Stimulated activated CD8-positive, alpha-beta memory T cell treated with anti-CD3 and anti-CD28 coated beads, Interleukin-2, amount 100 ng/mL, for 1 hour (primary cell): ENCODE results near the gene MT1F.
"Not testable (repeated sequence)": the region's sequence is repeated elsewhere in the genome, so short reads cannot be mapped to it uniquely, and the experiment has no call there.

ENCODE experiments used
- DNase-seq, 2 donors: peaks; one replicate each; pipeline ENCODE4 v3.0.0-alpha.2; 2020; ENCODE audit warnings: low read depth in 2 of 2

MT1F gene

DNA sequence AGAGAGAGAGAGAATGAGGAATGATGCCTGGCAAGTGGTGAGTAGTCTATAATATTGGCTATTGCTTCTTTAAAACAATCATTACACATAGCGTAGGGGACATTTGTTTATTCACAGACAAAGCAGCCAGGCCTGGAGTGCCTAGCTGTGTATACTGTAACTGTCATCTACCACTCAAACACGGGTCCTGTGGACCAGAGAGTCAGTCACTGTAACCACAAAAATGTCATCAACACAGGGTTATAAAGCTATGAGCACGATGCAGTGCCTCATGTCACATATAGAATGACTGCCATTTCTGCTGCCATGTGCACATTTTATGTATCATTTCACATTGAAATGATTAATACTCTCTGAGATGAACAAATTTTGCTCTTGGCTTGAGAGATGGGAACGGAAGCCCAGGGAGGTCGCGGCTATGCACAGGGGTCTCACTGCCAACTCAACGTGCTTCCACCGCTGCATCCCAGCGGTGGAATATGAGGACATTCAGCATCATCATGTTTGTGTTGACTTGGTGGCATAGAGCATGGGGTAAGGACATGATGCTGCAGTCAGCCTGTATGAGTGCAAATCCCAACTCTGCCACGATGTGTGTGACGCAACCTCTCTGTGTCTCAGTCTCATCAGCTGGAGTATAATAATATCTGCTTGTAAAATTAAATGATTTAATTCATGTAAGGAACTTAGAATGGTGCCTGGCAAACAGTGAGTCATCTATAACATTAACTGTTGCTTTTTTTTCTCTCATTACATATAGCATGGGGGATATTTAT is 15.2 kb downstream of the MT1F start:
- DNase-seq = no peak

DNA sequence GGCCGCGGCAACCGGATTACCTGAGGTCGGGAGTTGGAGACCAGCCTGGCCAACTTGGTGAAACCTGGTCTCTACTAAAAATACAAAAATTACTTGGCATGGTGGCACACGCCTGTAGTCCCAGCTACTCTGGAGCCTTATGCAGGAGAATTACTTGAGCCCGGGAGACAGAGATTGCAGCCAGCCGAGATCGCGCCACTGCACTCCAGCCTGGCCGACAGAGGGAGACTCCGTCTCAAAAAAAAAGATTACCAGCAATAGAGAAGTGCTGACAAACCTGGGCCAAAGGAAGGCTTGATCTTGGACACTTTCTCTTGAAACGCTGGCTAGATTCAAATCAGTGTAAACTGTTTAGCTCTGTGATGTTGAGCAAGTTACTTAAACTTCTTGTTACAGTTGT is 16.2 kb downstream of the MT1F start:
- DNase-seq = no peak

DNA sequence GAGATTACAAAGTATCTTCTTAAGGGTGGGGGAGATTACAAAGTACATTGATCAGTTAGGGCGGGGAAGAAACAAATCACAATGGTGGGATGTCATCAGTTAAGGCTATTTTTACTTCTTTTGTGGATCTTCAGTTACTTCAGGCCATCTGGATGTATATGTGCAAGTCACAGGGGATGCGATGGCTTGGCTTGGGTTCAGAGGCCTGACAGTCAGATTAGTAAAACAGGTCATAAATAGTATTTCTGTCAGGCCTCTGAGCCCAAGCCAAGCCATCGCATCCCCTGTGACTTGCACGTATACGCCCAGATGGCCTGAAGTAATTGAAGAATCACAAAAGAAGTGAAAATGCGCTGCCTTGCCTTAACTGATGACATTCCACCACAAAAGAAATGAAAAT is 16.8 kb downstream of the MT1F start:
- DNase-seq = not testable (repeated sequence)

DNA sequence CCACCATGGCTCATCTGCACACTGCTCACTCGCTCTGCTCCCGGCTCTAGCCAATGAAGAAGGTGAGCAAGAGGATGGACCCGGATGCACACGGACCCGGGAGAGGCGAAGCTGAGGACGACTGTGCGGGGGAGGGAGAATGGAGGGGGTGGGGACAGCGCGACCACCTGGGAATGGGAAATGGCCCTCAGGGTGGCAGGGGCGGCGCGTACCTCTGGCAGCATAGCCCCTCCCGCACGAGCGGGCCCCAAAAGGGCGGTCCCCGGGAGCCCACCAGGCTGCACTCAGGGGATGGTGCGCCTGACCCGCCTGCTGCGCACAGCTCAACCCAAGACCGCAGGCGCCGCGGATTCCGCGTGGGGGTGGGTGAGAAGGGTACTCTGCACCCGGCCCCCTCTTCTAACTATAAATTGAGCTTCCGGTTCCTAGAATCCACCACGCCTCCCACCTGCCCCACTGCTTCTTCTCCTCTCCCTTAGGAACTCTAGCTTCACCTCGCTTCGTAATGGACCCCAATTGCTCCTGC is 18.0 kb downstream of the MT1F start:
- no peak for DNase-seq

DNA sequence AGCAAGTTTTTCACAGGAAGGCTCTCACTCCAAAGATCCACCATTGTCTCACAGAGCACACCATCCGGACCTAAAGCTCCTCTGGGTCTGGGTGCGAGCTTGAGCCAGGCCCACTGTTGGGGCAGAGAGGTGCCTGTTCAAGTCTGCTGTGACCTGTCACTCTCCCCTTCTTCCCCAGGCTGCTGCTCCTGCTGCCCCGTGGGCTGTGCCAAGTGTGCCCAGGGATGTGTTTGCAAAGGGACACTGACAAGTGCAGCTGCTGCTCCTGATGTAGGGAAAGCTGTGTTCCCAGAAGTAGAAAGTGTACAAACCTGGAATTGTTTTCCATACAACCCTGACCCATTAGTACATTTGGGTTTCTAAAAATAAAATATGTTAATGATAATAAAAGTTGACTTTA is 19.7 kb downstream of the MT1F start:
- no peak for DNase-seq

DNA sequence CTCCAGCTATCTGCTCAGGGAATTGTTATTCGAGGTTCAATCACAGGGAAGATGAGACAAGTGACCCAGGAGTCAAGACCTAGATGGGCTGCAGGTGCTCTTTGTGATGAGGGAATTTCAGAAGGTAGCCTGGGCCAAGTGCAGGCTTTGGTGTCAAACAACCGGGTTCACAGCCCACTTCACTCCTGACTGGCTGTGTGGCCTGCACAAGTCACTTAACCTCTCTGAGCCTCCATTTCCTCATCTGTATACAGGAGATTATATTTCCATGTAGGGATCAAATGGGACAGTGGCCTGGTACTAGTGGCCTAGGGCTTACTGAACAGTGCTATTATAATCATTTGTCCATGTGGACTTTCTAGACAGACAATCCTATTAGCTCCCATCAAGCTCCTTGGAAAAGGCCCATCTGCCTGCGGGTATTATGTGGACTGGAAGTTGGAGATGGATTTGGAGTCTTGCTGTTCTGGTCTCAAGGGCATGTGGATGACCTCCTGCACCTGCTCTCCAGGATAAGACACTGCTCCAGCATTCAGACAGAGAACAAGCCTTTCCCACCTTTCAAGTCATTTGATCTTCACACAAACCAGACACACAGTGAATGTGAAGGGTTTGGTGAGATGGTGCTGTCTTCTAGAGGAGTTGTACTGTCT is 21.4 kb downstream of the MT1F start:
- DNase-seq = no peak

DNA sequence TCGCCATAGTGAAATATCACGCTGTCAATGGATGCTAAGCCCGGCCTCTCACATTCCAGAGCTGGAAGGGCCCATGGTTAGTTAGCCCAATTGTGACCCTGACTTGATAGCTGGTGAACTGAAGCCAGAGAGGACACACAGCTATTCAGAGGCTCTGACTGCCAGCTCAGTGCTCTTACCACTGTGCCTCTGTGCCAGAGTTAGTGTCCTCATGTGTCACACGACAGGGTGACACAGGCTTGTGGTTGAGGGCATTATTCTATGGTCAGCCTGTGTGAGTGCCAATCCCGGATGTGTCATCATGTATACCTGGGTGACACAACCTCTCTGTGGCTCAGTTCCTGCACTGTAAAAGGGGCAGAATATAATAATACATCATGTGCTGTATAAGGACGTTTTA is 22.1 kb downstream of the MT1F start:
- no peak for DNase-seq

DNA sequence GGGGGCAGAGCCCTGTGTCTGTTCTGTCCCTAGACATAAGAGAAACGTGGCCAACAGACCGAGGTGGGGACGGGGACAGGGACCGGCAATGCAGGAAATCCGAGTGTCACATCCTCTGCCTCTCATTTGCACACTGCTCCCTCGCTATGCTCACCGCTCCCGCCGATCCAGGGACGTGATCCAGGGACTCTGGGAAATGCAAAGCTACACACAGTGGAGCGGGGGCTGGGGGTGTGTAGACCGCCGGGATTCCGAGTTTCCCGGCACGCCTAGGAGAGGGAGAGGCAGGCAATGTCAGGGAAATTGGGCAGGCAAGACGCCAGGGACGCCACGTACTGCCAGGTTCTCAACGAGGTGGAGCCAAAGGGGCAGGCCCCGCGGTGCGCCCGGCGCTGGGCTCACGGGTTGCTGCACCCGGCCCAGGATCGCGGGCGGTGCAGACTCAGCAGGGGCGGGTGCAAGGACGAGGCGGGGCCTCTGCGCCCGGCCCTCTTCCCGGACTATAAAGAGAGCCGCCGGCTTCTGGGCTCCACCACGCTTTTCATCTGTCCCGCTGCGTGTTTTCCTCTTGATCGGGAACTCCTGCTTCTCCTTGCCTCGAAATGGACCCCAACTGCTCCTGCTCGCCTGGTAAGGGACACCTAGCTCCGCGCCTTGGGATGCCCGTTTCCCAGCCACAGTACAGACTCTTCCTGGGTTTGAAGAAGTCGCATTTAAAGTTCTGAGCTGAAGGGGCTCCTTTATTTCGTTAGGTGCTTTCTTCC is 24.4 kb downstream of the MT1F start, which contains the start of gene MT1X:
Gene MT1X (plus strand): TSS at position 532 of the 764 bp plus-strand sequence. CDS start 71 bp downstream, at position 603.
- DNase-seq = peak; percentile 68 to 79

DNA sequence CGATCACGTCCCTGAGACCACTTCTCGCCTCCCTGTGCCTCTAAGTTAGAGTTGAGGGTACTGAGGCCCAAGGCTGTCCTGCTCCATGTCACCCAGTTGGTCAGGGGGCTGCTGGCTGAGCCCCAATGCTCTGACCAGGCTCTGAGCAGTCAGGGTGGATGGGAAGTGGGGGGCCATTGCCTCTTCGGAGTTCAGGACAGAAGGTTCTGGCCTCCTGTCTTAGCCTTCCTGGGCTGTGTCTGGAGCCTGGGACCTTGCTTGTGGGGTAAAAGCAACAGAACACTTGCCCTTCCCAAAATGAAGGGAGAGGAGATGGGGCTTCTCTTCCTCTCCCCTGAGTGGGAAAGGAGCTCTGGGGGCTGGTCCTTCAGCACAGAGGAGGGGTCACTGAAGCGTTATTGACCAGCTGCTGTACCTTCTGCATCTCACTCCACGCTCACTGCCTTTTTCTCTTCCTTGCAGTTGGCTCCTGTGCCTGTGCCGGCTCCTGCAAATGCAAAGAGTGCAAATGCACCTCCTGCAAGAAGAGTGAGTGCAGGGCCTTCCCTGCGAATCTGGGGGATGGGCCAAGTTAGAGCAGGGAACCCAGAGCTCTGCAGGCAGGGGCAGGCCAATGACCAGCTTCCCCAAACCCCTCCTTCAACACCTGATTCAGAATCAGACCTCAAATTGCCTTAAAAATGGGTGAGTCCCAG is 25.1 kb downstream of the MT1F start:
- no peak for DNase-seq

DNA sequence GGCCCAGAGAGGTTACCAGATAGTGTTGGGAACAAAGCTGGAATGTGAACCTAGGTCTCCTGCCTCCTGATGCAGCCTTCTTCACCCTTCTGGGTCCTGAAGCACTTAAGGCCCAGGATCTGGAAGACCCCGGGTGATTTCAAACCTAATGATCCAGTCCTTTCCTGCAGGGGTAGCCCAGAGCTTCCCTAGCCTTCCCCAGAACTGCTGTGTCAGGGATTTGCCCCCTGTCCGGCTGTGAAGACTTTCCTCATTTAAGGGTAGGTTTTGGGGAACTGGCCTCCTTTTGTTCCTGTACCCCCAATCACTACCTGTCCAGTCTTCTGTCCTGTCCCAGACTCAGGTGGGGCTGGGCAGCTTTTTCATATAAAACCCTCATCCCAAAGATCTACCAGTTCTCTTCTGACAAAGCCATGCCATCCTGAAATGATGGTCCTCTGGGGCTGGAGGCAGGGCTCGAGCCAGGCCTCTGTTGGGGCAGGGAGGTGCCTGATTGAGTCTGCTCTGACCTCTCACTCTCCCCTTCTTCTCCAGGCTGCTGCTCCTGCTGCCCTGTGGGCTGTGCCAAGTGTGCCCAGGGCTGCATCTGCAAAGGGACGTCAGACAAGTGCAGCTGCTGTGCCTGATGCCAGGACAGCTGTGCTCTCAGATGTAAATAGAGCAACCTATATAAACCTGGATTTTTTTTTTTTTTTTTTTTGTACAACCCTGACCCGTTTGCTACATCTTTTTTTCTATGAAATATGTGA is 25.8 kb downstream of the MT1F start:
- DNase-seq = no peak

DNA sequence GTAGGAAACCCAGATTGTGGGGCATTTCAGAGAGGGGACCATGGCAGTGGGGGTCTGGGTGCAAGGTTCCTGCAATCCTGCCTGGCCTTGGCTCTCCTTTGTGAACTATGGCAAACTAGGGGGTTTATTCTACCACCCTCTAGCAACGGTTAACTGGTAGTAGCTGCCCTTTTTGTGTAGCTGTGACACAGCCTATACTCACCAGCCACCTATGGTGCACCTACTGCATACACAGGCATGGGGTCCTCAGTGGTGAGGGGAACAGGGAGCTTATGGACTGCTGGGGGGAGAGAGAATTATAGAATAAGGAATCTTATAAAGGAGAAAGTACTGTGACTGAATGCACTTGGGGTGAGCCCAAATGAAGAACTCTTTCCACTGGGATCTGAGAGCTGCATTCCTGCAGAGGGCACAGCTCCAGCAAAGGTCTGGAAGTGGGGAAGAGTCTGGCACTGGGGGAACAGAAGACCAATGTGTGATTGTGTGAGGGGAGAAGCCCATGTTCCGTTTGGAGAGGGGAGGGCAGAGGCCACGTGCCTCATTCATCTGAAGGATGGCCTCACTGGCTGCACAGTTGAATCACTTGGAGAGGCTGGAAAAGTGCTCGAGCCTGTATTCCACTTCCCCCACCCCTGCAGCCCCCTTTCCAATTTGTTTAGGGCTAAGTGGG is 26.6 kb downstream of the MT1F start:
- no peak for DNase-seq

DNA sequence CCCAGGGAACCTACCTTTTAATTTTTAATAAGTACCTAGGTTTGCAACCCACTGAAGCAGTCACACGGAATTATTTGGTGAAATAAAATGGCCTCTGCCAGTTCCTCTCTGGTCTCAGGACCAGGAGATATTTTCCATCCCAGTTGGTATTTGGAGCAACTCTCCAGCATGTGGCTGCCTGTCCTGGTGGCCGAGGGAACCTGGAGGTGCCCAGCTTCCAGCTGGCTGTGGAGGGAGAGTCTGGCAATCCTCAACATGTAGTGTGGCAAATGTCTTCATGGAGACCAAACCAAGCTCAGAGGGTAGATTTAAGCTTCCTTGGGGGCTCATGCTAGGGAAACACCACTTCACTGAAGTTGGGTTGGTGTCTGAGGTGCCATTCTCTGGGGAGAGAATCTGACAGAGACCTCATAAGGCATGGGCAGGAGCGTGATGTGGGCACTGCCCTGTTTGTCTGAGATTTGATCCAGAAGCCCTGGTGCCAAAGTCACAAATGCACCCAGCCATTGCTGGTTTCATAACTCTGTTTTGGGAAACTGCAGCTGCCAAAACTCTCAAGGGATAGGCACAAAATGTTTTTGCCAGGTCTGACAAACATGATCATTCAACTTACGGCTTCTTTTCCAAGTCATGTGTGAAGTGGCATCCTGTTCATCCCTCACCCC is 27.3 kb downstream of the MT1F start:
- no peak for DNase-seq

DNA sequence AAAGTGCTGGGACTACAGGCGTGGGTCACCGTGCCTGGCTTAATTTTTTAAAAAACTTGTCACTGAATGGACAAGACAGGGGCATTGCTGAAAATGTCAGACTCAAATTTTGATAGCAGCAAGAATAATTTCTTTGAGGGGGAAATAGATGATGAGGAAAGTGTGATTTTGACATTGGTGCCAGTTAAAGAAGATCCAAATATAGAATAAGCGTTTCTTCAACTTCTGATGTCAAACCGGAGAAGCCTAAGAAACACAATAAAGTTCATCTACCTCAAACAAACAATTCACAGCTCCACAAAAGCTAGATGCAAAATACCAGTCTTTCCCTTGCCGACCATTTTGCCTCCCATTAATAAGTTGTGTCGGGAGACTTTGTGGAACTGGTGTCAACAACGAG is 29.0 kb downstream of the MT1F start:
- no peak for DNase-seq

DNA sequence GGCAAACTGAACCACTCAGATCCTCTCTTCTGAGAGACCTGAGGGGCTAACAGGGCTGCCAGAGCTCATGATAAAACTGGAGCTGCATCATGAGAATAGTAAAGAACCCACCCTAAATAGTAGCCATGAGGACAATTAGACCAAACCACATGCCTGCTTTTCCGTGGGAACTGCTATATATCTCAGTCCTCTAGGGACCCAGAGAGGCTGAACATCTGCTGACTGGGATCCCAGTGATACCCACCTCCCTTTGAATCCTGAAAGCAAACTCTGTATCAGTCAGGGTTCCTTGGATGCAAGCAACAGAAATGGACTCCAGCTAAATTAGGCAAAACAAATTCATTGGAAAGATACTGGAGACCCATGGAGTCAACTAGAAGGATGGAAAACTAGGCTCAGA is 31.0 kb downstream of the MT1F start:
- DNase-seq = no peak

DNA sequence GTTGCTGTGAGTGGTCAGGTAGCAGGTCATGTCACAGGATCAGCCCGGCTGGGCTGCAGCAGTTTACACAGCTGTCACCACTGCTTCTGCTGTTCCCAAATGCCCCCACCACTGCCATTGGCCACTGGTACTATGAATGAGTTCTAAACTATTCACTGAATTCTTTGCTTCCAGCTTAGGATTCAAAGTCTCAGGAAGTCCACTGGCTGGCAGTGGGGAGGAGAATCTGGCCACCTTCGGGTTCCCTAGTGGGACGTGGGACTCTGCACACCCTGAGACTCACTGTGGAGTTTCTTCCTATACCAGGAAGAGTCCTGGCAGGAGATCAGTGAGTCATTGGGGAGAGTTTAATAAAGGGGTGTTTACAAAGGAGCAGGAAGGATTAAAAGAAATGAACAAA is 31.4 kb downstream of the MT1F start:
- no peak for DNase-seq

DNA sequence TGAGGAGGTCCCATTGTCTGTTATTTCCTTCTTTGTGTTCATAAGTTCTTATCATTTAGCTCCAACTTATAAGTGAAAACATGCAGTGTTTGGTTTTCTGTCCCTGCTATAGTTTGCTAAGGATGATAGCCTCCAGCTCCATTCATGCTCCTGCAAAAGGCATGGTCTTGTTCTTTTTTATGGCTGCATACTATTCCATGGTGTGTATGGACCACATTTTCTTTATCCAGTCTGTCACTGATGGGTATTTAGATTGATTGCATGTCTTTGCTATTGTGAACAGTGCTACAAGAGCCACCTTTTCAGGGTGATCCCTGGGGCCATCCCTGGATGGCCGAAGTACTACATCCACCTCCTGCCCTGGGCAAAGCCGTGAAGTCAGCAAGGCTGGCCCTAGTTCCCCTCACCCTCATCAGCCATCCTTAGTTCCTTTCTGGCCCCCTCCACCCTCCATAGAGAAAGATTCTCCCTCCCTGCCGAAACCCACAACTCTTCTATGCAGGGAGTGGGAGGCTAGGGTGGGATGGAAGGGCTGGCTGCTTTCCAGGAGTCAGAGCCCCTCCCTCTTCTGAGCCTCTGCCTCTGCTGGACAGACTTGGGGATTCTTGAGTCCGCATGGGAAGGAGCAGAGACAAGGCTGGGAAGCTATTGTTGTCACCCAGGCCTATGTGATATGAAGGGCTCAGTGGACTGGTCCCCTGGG is 32.8 kb downstream of the MT1F start:
- no peak for DNase-seq

DNA sequence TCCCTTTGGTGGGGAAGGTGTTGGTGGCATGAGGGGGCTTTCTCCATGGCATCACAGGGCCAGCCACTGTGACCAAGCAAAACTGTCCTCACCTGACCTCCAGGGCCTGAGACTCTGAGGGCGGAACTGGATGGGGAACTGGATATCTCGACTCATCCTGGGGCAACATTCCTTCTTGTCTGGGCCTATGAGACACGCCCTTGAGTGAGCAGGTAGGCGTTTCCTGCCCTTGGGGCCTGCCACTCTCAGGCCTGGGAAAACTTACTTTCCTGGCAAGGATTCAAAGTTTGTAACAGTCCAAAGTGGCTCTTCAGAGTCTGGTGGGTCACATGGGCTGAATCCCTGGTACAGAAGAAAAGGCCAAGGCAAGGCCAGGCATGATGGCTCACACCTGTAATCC is 34.1 kb downstream of the MT1F start:
- DNase-seq = no peak

DNA sequence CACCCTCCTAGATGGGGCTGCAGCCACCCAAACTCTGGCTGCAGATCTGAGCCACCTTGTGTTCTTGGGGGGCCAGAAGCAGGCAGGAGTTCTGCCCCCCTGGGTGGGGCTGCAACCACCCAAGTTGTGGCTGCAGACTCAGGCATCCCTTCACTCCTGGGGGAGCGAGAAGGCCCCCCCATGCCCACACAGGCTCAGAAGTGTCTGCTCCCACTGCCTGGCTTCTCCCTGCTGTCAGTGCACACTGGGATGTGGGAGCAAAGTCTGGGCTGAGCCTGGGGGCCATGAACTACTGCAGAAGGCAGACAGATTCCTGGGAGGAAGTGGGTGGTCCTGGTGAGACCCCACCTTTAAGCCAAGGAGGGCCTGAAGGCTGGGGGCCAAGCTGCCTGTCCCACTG is 37.5 kb downstream of the MT1F start:
- DNase-seq = no peak

DNA sequence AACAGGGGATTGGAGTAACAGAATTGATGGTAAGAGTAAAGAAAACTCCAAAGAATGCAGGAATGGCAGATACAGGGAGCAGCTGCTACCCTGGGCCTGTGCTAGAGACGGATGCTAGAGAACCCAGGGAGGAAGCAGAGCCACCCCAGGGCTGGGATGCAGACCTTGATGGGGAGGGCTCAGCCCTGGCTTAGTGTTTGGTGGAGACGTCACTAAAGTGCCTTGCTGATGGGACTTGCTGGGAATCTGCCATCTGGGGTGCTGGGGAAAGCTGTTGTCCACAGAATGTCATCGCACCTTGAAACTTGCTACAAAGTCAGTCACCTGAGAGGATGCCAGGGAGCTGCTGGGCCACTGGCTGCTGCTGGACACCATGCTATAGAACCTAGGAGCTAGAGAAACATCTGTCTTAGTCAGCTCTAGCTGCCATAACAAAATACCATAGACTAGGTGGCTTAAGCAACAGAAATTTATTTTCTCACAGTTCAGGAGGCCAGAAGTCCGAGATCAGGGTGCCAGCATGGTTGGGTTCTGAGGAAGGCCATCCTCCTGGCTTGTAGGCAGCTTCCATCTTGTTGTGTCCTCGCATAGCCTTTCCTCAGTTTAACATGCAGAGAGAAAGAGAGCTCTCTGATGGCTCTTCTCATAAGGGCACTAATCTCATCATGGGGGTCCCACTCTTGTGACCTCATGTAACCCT is 39.8 kb downstream of the MT1F start:
- DNase-seq = no peak
